GM18907 (cell line): ENCODE data around the gene SSH2.
A peak's percentile ranks its signal among the peaks of the same experiment; 100 is the strongest.
"Not testable (repeated sequence)": the region's sequence is repeated elsewhere in the genome, so short reads cannot be mapped to it uniquely, and the experiment has no call there.

ENCODE experiments used
- ATAC-seq: cut with Tn5 transposase; IDR thresholded peaks from one replicate; pipeline ENCODE4 v1.9.1; 2021; ENCODE audit warnings: mild to moderate bottlenecking, moderate library complexity; ENCODE audit not compliant: unreplicated experiment

Gene SSH2, protein sequence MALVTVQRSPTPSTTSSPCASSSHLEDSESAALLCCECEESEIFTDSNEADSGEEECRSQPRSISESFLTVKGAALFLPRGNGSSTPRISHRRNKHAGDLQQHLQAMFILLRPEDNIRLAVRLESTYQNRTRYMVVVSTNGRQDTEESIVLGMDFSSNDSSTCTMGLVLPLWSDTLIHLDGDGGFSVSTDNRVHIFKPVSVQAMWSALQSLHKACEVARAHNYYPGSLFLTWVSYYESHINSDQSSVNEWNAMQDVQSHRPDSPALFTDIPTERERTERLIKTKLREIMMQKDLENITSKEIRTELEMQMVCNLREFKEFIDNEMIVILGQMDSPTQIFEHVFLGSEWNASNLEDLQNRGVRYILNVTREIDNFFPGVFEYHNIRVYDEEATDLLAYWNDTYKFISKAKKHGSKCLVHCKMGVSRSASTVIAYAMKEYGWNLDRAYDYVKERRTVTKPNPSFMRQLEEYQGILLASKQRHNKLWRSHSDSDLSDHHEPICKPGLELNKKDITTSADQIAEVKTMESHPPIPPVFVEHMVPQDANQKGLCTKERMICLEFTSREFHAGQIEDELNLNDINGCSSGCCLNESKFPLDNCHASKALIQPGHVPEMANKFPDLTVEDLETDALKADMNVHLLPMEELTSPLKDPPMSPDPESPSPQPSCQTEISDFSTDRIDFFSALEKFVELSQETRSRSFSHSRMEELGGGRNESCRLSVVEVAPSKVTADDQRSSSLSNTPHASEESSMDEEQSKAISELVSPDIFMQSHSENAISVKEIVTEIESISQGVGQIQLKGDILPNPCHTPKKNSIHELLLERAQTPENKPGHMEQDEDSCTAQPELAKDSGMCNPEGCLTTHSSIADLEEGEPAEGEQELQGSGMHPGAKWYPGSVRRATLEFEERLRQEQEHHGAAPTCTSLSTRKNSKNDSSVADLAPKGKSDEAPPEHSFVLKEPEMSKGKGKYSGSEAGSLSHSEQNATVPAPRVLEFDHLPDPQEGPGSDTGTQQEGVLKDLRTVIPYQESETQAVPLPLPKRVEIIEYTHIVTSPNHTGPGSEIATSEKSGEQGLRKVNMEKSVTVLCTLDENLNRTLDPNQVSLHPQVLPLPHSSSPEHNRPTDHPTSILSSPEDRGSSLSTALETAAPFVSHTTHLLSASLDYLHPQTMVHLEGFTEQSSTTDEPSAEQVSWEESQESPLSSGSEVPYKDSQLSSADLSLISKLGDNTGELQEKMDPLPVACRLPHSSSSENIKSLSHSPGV (N-terminal part only)

DNA sequence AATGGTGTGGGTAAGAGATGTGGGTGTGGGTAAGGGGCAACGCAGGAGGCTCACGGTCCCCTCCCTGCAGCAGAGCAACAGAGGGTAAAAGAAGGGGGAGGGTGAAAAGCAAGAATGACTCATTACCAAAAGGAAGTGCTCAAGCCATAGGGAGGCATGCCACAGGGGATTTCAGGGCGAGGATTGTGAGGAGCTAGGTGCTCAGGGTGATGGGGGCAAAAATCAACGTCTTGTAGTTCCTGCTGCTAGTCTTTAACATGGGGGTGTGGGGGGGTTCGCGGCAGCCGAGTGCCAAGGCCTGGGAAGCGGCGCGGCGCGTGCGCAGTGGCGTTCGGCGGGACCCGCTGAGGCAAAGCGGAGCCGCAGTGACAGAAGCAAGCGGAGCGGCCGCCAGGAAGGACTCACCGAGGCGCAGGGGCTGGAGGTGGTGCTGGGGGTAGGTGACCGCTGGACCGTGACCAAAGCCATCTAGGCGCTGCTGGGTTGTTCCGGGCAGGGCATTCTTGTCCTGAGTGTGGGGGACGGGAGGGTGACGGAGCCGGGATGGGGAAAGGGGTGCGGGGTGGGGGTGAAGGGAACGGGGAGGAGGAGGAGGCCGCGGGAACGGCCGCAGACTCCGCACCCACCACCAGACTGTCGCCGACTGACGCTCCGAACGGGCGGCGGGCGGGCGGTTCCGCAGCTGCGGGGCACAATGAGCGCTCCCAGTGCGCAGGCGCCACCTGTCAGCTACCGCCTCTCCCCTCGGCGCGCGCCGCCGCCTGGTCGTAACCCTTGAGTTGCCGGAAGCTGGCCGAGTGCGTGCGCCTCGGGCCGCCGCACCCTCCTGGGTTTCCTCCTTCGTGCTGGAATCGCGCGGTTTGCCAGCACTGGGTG, at the start of gene SSH2:
TSS of gene SSH2 (minus strand) at position 696 of the 876 bp plus-strand sequence. CDS start at position 468, 228 bp downstream.
- ATAC-seq = peak; percentile 53

DNA sequence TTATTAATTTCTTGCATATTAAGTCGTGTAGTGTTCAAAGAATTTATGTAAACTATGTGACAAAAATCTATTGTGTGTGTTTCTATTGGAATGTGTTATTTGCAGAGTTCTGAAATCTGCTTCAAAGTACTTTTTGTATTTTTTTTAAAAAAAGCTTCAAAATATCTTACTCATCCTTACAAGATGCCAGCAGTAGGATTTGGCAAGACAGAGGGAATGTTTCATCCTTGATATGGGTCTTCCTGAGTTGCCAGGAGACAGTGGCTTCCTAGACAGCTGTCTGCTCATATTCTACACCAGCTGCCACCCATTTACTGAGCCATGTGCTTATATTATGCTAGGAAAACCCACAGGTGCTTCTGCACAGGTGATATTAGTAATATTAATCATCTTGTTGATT, 47.8 kb upstream of the SSH2 start:
- no peak for ATAC-seq

DNA sequence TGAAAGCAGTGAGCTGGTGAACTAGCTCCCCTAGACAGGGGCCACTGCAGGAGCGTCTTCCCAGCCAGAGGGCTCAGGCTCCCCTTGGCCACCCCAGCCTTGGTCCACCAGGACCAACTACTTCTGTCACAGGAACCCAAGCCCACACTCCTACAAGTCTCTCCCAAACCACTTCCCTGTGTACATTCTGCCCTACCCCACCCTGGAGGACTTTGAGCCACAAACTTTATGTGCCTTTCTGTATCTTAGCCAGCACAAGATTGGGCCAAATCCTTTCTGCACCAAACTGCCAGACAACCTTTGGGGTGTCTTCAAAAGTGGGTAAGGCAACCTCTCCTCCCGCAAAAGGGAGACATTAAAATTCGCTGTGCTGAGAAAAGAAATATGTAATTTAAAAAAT, 43.0 kb upstream of the SSH2 start:
- no peak for ATAC-seq

DNA sequence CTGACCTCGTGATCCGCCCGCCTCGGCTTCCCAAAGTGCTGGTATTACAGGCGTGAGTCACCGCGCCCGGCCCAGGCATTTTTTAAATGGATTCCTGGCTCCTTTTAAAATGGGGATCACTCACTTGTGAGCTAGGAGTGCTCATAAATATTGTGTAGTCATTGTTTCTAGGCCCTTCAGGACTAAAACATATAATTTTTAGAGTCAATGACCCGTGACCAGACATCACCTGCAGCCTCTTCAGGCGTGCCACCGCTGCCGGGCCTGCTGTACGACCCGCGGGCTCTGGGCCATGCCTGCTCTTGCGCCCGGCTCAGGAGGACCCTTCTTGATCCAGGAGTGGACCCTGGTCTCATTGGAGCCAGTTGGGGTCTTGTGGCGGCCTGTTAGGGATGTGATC, 42.2 kb upstream of the SSH2 start:
- no peak for ATAC-seq

DNA sequence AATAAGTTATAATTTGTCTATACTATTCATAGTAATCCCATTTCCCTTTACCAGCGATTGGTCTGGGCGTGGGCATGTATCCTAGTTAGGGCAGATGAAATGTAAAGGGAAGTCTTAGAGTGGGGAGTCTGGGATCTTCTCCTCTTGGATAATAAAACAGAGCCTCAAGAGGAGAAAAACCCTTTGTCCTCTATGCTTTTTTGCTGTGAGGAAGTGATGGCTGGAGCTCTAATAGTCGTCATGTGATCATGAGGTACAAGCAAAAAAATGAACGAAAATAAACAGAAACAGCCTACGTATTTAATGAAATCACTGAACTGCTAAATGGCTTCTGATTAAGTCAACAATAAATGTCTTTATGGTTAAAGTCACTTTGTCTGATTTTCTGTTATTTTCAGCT, 38.2 kb upstream of the SSH2 start:
- no peak for ATAC-seq

DNA sequence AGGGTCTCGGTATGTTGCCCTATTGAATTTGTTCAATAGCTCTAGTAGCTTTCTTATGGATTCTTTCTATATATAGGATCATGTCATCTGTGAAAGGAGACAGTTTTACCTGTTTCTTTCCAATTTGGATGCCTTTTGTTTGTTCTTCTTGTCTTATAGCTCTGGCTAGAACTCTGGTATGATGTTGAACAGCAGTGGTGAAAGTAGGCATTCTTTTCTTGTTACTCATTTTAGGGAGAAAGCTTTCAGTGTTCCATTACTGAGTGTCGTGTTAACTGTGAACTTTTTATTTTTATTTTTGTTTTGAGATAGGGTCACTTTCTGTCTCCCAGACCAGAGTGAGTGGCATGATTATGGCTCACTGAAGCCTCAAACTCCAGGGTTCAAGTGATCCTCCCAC, 32.6 kb upstream of the SSH2 start:
- ATAC-seq = no peak

DNA sequence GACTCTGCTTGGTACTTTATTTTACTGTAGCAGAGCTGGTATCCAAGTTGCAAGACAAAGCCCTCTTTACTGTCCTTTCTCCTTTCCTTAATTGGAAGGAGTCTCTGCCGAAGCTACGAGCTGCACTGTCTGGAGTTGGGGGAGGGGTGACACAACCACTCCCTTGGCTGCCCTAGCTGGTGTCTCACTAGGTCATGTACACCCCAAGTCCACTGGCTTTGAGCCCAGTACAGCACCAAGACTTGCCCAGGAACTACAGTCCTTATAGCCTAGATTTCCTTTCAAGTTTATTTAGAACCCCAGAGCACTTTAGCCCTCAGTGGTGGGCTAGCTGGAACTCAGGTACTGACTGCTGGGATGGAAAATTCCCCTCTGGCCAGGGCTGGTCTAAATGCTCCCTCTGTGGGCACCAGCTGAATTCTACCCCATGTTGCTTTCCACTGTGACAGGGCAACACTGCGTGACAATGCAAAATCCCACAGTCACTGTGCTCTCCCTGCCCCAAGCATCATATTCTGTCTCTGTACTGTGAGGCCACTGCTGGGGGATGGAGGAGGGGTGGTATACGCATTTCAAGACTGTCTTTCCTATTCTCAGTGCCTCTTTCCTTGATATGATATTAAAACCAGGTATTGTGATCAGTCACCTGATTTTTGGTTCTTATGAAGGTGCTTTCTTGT, 29.8 kb upstream of the SSH2 start:
- no peak for ATAC-seq

DNA sequence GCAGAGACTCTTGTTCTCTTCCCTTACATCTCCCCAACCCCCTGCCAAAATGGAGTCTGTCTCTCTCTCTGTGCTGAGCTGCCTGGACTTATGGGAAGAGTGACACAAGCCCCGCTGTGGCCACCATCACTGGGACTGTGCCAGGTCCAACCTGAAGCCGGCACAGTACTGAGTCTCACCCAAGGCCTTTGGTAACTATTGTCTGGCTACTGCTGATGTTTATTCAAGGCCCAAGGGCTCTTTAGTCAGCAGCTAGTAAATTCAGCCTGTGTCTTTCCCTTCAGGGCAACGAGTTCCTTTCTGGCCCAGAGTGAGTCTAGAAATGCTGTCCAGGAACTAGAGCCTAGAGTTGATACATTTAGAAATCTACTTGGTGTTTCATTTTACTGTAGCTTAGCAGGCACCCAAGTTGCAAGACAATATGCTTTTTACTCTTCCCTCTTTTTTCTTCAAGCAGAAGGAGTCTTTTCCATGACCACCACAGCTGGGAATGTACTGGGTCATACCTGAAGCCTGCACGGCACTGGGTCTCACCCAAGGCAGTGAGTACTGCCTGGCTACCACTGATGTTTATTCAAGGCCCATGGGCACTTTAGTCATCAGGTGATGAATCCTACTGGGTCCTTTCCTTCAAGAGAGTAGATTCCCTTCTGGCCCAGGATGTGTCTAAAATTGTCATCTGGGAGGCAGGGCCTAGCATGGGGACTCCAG, 29.1 kb upstream of the SSH2 start:
- no peak for ATAC-seq

DNA sequence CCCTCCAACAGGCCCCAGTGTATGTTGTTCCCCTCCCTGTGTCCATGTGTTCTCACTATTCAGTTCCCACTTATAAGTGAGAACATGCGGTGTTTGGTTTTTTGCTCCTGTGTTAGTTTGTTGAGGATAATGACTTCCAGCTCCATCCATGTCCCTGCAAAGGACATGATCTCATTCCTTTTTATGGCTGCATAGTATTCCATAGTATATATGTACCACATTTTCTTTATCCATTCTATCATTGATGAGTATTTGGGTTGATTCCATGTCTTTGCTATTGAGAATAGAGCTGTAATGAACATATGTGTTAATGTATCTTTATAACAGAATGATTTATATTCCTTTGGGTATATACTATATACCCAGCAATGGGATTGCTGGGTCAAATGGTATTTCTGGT, 27.5 kb upstream of the SSH2 start:
- ATAC-seq = not testable (repeated sequence)

DNA sequence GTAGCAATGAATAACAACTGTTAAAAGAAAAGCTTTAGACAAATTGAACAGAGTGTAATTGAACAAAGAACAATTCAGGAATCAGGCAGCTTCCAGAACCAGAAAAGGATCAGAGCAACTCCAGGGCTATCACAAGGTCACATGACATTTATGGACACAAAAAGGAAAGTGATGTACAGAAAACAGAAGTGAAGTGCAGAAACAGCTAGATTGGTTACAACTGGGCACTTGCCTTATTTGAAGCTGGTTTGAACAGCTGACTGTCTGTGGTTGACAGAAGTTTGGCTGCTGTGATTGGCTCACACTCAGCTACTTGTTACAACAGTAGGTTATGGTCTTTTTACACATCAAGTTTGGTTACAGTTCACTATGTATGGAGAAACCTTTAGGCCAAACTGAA, 26.2 kb upstream of the SSH2 start:
- ATAC-seq = no peak

DNA sequence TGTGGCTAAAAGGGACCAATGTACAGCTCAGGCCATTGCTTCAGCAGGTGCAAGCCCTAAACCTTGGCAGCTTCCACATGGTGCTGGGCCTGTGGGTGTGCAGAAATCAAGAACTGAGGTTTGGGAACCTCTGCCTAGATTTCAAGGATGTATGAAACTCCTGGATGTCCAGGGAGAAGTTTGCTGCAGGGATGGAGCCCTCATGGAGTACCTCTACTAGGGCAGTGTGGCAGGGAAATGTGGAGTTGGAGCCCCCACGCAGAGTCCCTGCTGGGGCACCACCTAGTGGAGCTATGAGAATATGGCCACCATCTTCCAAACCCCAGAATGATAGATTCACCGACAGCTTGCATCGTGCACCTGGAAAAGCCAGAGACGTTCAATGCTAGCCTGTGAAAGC, 24.4 kb upstream of the SSH2 start:
- ATAC-seq = no peak

DNA sequence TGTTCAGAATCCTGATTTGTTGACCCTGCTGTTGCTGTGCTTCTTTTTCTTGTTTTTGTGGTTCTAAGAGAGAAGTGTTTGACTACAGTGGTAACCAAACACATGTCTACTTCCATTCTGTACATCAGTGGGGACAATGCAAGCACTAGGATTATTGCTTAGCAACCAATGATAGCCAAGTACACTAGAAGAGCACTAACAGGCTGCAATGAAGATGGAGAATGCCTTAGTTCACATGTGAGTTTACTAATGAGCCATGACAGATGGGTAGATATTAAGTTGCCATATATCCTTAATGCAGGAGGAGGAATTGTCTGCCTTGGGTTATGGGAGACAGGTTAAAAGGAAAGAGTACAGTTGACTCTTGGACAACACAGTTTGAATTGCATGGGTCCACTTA, 19.7 kb upstream of the SSH2 start:
- no peak for ATAC-seq

DNA sequence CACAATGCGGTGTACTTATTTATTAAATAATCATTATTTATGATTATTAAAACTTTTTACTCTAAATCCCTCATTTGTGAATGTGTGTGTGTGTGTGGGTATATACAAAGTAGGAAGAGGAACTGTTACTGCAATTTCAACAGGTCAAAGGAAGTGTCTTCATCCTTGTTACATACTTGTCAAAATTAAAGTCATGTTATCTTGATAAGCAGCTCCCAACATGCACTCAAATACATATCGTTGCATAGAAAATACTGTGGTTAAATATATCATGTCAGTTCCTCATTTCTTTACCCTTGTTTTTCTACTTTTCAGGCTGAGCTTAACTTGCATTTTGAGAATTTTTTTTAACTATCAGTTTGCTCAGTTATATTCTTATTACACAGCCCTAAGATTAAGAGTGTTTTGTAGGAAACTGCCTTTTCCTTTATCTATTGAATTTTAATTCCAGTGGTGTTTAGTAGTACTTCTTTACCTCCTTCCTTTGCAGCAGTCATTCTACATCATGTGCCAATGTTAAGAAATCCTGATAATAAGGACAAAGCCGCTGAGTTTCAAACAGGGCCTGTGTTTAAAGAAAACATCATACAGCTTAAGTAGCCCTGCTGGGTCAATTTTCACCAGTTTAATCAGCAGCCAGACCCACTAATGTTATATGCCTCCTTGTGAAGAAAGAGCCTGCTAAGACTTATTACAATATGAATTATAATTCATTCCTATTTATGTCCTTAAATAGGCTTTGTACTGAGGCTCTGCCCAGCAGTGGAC, 18.6 kb upstream of the SSH2 start:
- no peak for ATAC-seq

DNA sequence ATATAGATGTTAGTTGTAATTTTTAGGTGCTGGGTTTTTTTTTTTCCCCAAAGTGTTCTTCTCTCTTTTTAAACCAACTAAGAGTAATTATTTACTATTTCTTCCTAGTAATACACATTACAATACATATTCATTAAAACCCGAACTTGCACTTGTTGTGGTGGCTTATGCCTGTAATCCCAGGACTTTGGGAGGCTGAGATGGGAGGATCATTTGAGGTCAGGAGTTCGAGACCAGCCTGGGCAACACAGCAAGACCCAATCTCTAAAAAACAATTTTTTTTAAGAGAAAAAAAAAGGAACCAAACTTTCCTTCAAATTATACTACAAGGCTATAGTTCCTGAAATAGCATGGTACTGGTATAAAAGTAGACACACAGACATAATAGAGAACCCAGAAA, 15.3 kb upstream of the SSH2 start:
- no peak for ATAC-seq

DNA sequence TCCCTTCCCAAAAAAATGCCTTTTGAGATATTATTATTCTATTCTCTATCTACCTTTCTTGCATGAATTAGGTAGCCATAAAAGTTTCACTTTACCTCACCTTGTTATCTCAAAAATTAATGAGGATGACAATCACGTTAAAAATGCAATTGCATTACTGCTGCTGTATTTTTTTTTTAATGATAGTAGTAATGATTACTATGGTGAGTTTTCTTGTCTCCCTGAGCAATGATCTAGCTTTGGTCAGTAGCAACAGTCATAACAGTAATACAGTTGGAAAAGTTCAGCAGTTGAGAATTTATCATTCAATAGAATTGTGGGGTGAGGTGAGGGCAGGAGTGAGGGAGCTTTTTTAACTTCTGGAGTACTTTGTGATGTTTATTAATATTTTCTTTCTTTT, 11.3 kb upstream of the SSH2 start, which contains the start of gene EFCAB5:
TSS of gene EFCAB5 (plus strand) at position 301 of the 400 bp plus-strand sequence. CDS start 163 bp downstream, outside the sequence.
- ATAC-seq = no peak

DNA sequence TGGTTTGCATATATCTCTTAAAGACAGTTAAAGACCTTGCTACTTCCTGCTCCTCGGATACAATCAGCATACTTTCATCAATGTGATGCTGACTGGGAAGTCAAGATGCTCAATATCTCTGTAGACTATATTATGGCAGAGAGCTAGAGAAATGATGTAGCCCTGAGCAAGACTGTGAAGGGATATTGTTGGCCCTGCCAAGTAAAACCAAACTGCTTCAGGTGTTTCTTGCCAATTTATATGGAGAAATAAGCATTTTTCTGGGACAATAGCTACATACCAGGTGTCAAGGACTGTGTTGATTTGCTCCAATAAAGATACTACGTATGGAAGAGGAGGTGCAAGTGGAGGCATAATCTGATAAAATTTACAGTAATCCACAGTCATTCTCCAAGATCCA, 6.7 kb upstream of the SSH2 start:
- no peak for ATAC-seq

DNA sequence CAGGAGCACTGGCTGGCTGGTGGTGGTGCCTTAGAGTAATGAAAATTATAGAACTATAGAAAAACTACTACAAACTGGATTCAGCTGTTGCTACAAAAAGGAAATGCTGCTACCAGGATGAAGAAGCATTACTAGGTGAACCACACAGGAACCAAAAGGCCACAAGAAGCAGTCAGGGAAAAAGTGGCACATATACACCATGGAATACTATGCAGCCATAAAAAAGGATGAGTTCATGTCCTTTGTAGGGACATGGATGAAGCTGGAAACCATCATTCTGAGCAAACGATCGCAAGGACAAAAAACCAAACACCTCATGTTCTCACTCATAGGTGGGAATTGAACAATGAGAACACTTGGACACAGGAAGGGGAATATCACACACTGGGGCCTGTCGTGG, 5.9 kb upstream of the SSH2 start:
- not testable (repeated sequence) for ATAC-seq

DNA sequence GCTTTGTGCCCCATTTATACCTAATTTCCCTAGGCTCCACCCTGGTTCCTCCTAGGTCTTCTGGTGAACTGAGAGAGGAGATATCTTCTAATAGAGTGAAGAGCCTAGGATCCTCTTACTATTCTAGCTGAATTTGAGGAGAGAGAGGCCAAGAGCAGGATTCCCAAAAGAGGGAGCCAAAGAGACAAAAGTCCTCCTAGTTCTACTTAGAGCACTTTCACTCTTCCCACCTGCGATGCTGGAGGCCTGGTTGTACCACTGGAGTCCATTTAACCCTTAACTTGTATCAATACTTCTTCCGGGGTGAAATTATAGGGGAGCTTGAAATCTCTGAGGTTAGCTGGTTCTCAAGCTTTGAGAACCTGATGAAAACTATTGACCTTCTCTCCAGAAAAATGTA, 3.4 kb upstream of the SSH2 start:
- ATAC-seq = no peak
